HG03103 (cell line): Measurements from ENCODE around the gene SYNJ2.

Source experiments
- ATAC-seq: cut with Tn5 transposase; IDR thresholded peaks from one replicate; pipeline ENCODE4 v1.9.1; 2021; ENCODE audit warnings: low read depth; ENCODE audit not compliant: unreplicated experiment

Gene SYNJ2

DNA sequence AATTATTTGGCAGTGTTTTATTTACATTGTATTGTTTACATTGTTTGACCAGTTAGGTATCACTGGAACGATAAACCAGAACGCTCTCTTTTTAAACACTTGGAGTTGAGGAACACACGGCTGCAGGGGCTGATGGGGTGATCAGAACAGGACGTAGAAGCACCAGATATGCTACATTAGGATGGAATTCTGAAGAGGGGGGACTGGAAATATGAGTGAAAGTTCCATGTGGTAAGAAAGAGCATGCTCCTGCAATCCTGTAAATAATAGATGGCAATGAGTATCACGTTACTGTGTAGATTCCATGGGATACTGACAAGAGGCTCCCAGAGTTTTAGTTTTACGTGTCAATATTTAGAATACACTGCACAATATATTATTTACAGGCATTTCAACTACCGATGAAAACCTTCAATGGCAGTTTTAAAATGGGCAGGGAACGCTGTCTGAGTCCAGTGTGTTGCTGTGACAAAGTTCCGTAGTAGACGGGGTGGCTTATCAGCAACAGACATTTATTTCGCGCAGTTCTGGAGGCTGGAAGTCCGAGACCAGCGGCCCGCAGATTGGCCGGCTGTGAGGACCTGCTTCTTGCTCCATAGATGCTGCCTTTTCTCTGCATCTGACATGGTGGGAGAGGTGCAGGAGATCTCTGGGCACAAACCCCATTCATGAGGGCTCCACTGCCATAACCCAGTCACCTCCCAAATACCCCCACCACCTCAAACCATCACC is 43.1 kb downstream of the SYNJ2 start:
- ATAC-seq: no peak

DNA sequence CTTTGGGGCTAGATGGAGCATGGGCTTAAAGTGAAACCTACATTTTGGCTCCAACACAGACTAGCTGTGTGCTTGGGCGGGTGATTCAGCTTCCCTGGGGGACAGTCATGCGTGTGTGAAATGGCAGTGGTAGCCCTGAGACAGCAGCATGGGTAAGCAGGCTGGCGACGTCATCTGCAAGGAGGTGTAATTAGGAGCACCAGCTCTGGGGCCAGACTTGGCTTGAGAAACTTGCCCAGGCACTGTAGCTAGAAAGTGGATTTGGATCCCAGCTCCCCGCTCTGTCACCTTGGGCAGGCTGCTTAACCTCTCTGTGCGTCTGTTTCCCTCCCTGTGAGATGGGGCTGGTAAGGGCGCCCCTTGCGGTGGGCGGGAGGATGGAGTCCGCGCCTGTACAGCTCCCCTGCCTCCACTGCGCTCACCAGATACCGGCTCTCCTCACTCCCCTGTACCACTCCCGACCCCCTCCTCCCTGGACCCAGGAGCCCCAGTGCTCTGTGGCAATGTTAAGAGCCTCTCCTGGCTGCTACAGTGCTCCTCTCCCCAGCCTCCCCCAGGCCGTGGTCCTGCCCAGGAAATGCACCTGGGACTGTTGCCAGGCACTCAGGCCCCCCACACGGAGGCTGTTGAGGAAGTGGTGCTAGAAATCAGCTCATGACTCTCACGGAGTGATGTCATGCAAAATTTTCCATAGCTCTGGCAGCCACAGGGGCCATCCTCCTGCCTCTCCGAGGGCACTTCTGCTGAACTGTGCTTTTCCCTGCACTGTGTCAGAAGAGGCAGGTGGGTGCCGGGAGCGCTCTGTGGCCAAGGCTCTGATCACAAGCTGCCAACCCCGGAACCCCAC is 44.6 kb downstream of the SYNJ2 start:
- peak; percentile 94 for ATAC-seq

DNA sequence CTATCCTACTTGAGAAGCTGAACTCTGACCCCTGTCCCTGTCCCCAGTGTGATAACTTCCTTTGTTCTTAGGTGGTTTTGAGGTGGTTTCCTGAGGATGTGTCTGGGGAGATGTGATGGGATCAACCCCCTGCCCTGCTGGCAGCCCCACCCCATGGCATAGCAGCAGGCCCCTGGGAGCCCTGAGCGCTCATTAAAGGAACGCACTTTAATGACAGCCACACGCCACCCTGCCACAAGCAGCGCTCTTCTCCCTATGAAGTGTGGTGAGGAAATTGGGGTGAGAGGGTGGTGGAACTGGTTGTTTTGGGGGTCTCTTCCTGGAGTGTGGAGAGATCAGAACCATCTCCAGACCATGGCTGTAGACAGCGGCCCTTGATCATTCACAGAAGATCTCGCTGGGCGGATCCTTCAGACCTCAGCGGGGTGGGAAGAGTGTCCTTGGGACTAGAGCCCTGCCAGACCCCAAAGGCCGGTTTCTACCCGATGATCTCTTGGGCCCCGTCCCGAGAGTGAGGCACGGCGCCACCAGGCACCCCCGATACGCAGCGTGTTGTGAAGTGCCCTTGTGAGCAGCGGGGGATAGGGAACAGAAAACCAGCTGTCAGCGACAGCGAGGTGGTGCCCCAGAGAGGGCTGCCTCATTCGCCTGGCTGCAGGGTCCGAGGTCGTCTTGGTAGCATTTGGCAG is 45.4 kb downstream of the SYNJ2 start:
- no peak for ATAC-seq

DNA sequence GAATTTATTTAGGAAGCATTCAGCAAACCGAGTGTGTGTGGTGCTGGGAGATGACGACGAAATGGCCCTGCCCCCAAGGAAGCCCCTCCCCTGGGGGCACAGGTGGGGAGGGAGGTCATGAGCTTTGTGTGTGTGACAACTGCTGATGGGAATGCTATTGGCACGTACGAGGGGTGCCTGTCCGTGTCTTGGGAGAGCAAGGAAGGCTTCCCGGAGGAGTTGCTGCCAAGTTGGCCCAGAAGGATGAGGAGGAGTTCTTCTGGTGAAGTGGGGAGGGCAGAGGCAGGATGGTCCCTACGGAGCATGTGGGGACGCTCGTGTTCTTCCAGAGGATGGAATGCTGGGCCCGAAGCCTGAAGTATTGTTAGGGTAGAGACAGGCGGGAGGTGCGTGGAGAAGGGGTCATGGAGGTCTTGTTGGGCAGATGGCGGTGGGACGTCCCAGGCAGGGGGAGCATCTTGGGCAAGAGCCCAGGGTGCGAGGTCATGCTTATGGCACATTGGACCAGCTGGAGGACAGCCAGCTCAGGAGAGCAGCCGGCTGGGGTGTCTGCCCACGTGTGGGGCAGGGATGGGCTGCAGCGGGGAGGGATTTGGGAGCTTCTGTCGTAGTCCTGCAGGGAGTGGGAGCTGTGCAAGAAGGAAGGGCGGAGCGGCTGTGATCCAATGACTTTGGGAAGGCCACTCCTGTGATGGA is 46.1 kb downstream of the SYNJ2 start:
- no peak for ATAC-seq

DNA sequence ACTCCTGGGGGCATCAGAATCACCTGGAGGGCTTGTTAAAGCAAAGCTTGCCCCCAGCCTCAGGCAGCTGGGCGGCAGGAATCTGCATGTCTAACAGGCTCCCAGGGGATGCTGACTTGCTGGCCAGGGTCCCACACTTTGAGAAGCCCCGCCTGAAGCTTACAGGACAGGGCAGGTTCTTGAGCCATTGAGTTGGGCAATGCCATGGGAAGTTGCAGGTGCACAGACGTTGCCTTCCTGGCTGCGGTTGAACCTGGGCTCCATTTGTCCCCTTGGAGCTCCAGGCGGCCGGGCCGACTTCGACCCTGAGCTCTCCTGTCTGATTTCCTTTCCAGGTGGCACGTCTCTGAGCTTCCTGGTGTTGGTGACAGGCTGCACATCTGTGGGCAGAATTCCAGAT is 46.8 kb downstream of the SYNJ2 start:
- no peak for ATAC-seq

DNA sequence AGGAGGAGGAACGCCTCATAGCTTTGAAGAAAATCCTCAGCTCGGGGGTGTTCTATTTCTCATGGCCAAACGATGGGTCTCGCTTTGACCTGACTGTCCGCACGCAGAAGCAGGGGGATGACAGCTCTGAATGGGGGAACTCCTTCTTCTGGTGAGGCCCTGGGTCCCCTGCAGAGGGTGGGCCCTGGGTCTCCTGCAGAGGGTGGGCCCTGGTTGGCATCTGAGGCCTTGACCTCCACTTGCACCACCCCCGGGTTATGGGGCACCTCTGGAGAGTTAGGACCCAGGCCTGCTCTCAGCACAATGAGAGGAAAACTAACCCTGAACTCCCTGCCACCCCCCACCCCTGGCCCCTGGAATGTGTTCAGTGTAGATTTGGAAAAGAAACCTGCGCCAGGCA is 47.2 kb downstream of the SYNJ2 start:
- no peak for ATAC-seq

DNA sequence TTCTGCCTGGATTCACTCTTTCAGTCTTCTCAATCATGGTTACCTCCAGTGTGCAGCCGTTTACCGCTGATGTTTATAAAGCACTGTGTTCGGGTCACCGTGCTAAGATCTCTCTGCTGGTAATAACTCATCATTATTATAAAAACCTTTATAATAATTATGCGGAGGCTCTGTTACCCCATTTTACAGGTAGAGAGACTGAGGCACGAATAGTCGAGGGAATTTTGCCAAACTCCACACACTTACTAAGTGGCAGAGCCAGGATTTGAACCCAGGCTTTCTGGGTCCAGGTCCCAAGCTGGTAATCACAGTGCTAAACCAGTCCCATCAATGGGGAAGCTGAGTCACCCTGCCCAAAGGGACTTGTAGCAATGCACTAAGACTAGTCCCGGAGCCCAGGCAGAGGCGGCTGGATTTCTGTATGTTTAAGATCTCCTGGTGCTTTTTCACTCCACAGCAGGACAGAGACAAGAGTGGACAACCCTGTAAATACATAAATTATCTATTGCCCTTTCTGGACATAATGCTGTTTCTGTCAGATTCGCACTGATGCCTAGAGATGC is 48.1 kb downstream of the SYNJ2 start:
- ATAC-seq: no peak

DNA sequence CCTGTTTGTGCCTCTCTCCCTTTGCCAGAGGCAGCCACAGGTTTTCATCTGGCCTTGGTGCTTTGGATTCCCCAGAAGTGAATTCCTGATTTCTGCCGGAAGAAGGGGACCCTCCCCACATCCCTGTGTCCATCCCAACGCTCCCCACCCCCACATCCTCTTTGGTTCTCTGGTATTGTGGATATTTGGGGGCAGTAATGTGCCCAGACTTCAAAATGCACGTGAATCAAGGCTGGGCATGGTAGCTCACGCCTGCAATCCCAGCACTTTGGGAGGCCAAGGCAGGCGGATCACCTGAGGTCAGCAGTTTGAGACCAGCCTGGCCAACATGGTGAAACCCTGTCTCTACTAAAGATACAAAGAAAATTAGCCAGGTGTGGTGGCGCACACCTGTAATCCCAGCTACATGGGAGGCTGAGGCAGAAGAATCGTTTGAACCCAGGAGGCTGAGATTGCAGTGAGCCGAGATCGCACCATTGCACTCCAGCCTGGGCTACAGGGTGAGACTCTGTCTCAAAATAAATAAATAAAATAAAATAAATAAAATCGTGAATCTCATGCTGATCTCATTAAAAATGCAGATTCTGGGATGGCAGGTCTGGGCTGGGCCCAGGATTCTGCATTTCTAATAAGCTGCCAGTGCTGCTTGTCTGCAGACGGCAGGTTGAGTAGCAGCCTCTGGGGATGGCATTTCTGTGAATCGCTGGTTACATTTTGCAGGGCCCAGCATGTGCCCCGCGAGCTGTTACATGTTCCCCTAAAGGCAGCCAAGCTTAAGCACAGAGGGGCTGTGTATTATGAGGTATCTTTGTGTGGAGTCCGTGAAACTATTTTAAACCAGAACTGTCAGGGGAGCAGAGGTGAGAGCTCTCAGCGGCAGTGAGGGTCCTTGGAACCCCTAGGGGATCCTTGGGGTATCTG is 49.0 kb downstream of the SYNJ2 start:
- ATAC-seq: no peak

DNA sequence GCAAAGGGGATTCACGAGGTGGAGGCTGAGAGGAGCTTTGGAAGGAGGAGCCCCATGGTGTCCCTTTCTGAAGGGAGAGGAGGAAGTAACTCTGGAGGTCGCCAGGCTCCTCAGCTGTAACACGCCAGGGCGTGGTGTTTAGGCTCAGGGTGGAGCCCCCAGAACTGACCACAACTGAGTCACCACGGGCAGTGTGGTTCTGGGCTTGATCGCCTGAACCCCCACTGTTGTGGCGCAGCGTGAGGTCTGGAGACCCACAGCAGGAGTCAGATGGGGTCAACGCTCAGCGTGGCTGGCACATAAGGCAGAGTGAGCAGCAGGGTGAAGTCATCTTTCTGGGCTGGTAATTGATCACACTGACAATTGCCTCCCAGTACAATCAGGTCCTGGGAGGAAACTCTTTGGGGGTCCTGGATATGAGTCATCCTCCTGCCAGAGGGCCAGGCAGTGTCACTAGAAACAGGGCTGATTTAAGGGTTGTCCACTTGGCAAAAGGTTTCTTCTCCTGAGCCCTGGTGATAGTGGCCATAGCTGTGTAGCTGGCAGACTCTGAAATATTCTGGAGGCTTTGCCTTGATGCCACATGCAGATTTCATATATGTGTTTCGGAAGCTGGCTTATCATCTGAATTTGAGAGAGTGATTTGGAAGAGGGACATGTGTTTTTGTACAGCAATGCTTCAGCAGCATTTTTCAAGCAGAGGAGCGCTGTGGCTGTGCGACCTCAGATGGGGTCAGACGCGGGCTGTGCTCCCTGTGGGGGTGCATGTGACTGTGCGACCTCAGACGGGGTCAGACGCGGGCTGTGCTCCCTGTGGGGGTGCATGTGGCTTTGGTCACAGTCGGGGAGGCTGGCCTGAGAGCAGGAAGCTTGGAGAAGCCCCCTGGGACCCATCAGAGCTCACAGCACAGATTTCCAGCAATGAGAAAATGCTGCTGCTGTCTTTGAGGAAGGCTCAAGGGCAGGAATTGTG is 50.0 kb downstream of the SYNJ2 start:
- no peak for ATAC-seq

DNA sequence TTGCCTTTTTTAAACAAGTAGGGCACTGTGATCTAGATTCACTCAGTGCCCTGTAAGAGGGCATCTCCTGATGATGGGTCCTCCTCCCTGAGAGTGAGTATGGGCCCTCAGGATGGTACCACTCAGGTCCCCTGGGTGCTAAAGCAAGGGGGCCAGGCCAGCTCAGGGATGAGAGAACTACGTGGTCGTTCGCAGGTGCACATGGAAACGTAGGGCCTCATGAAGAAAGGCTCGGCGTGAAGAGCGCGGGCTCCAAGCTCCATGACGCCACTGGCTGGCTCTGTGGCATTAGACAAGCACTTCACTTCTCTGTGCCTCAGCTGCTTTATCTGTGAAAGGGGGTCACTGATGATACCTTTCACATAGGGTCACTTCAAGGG is 50.7 kb downstream of the SYNJ2 start:
- ATAC-seq: no peak

DNA sequence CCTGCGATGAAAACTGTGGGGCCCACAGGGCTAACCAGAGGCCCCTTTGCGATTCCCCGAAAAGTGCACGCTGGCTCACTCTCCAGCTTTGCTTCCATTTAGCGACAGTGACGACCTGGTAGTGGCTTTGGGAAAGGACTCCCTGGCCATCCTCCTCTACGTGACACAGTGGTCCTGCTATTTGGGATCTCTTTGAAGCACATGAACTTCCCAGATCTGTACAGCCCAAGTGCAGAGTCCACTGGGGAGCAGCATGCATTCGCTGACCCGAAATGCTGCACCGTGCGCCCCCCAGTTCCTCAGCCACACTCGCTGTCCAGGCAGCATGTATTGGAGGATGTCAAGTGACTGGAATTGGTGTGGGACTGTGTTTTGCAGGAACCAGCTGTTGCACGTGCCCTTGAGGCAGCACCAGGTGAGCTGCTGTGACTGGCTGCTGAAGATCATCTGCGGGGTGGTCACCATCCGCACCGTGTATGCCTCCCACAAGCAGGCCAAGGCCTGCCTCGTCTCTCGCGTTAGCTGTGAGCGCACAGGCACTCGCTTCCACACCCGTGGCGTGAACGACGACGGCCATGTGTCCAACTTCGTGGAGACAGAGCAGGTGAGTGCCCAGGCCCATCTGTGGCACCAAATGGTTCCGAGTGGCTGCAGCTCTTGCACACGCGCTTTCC is 51.6 kb downstream of the SYNJ2 start:
- ATAC-seq: no peak

DNA sequence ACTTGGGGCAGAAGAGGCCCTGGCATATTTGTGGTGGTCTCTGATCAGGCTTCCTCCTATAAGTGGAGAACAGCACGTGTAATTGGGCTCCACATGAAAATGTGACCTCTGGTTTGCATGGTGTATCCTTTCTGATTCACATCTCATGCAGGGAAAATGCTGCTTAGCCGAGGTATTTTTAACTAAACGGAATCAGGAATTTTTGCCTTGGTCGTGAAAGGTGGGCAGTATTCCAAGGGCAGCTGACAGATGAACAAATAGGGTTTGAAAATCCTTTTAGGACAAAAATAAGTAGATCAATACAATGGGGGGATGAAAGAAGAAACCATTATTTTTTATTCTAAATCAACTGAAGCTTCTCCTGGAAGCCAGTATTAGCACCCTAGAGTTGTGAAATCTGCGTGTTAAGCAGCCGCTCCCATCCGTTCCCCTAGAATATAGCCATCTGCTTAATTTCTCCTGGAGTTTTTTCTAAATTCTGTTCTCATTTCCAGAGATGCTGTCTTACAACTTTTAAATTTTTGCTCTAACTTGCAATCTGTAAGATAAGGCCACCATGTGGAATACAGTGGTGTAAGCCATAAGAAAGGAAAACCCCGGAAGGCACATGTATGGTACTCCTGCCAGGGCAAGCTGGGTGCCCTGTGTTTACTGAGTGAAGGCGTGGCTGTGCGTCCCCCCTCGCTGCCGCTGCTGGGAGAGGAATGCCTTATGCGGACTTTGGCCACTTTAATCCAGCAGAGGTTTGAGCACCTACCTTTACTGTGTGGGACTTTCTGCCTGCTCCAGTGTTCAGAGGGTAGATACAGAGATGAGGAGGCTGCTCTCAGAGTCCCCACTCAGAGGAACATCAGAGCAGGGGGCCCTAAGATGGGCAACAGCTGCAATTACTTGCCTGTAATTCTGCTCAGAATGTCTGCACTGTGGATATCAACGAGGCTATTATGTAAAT is 52.4 kb downstream of the SYNJ2 start:
- no peak for ATAC-seq

DNA sequence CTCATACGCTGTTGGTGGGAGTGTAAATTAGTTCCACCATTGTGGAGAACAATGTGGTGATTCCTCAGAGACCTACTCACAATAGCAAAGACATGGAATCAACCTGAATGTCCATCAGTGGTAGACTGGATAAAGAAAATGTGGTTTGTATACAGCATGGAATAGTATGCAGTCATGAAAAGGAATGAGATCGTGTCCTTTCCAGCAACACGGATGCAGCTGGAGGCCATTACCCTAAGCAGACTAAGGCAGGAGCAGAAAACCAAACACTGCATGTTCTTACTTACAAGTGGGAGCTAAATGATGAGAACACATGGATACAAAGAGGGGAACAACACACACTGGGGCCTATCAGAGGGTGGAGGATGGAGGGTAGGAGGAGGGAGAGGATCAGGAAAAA is 54.6 kb downstream of the SYNJ2 start:
- no peak for ATAC-seq

DNA sequence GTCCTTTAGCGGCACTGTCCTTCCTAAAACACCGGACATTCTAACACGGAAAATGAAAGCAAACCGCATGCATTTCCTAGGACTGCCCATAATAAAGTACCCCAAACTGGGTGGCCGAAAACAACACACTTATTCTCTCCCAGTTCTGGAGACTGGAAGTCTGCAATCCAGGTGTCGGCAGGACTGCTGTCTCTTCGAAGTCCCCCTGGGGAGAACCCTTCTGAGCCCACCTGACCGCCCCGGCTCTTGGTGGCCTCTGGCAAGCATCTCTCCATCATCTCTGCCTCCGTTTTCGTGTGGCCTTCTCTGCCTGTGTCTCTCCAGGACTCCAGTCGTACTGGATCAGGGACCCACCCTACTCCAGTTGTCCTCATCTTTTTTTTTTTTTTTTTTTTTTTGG is 55.4 kb downstream of the SYNJ2 start:
- no peak for ATAC-seq

DNA sequence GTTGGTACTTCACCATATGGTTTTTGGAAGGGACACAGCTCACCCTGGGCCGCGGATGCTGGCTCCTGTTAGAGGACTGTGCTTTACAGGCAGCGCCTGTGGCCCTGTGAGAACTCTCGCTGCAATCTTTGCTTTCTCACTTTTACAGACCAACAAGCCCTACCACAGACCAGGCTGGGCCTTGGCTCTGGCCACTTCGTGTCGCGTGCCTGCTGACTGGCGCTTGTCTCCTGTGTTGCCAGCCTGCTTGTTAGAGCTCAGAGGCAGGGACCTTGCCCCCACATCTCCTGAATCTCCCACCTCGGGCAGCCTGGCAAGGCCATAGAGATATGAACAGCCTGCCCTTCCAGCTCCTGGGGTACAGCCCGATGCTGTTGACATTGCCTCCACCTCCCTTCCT is 56.1 kb downstream of the SYNJ2 start:
- ATAC-seq: no peak

DNA sequence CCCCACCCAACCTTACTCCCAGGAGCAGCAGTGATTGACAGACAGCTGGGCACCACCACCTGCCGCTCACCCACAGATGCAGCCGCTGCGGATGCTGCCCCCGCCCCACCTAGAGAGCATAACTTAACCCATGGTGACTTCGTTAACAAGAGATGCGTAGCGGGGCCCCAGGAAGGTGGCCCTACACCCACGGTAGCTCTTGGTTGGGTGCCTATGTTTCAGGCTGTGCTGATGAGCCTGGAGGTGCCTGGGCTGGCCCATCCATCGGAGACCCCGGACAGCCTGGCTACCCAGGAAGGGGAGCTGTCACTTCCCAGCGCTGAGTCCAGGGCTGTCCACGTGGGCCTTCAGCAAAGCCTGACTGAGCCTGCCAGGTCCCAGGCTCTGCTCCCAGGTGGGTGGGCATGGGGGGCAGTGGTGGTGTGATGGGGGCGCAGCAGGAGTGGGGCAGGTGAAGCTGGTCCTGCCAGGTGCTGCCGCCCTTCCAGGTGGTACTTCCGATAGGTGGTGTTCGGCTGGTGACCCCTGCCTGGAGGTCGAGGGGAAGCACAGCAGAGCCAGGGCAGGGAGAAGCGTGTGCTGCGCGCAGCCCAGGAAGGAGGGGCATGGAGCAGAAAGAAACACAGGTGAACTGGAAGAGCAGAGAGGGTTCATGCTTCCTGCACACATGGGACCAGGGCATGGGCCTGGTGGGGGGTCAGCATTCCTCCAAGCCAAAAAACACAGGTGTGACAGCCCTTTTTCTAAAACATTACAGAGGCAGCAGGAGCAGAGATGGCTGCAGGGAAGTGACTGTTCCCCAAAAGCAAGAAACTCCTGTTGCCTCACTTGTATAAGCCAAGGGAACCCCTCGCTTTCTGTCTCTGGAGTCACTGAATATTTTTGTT is 56.9 kb downstream of the SYNJ2 start:
- ATAC-seq: no peak
